Endothelial cell of umbilical vein (primary cell): ENCODE measurements around the gene TLR8. TPM values are rescaled to one million over a fixed set of nuclear protein-coding genes. Genes with fewer than 3 reads are reported as not detected.

ENCODE experiments used
- BruUV-seq: library from RNA; stranded (reverse); fragments of 400-500 nt; replicated peaks from 2 replicates; lab custom pipeline; 2021; lab: Mats Ljungman, UMichigan
- CTCF ChIA-PET: fragments of 300-600, 350-600 bp; sonication (Branson Sonifier 250); formaldehyde crosslinking; loops from one replicate; lab custom pipeline; 2021; ENCODE audit warnings: antibody characterized with exemption, inconsistent platforms; lab: Charles Lee
- POLR2A ChIA-PET: fragments of 300-600, 350-600 bp; sonication (Branson Sonifier 250); formaldehyde crosslinking; loops from one replicate; lab custom pipeline; 2021; ENCODE audit warnings: antibody characterized with exemption, inconsistent platforms; lab: Charles Lee
- DNase-seq: peaks from one replicate; pipeline ENCODE4 v3.0.0-alpha.2; 2011; ENCODE audit warnings: low read depth, low spot score
- FAIRE-seq: peaks from 2 replicates; lab custom pipeline; 2011; peaks lifted over from hg19 to GRCh38; lab: Jason Lieb, UNC
- H2AFZ ChIP-seq: 2 replicates; pipeline ENCODE4 v1.6.0; 2012; ENCODE audit warnings: low read depth, low read length, control low read depth, inconsistent platforms
- H3K27ac ChIP-seq: 2 replicates; pipeline ENCODE4 v1.5.1; 2011; ENCODE audit warnings: low read depth, mild to moderate bottlenecking, control low read depth, low read length, moderate library complexity; ENCODE audit not compliant: insufficient read depth
- H3K27me3 ChIP-seq, 2 experiments: 2 replicates each; pipeline versions ENCODE4 v1.6.0 to v1.6.1; 2011; ENCODE audit warnings: low read length in 2 of 2, mixed read lengths in 1 of 2; ENCODE audit not compliant: control insufficient read depth in 2 of 2, insufficient read depth in 2 of 2
- H3K36me3 ChIP-seq, 2 experiments: 2 replicates in 1 of 2; 3 replicates in 1 of 2; pipeline ENCODE4 v1.5.1; 2011; ENCODE audit warnings: low read length in 2 of 2, mild to moderate bottlenecking in 1 of 2, moderate library complexity in 1 of 2; ENCODE audit not compliant: control insufficient read depth in 2 of 2, insufficient read depth in 2 of 2; ENCODE audit errors: extremely low read depth in 1 of 2
- H3K4me1 ChIP-seq: 3 replicates; pipeline ENCODE4 v1.5.1; 2011; ENCODE audit warnings: mild to moderate bottlenecking, low read length; ENCODE audit not compliant: control insufficient read depth, insufficient read depth; ENCODE audit errors: extremely low read depth
- H3K4me2 ChIP-seq: 2 replicates; pipeline ENCODE4 v1.6.1; 2011; ENCODE audit warnings: low read length, control low read depth, mixed read lengths; ENCODE audit not compliant: insufficient read depth
- H3K4me3 ChIP-seq, 3 experiments: fragments of 200-600 bp in 1 of 3; sonication (generic), shearing (Covaris generic) in 1 of 3; replicated peaks in 1 of 3; 2 replicates each; pipeline ENCODE4 v1.5.1; 2011 to 2016; ENCODE audit warnings: control low read depth in 3 of 3, low read length in 3 of 3, mild to moderate bottlenecking in 2 of 3, inconsistent platforms in 1 of 3, low read depth in 1 of 3, moderate library complexity in 1 of 3; ENCODE audit not compliant: insufficient read depth in 1 of 3
- H3K79me2 ChIP-seq: 2 replicates; pipeline ENCODE4 v1.6.0; 2012; ENCODE audit warnings: low read length, inconsistent platforms; ENCODE audit not compliant: control insufficient read depth, insufficient read depth
- H3K9ac ChIP-seq: replicated peaks from 2 replicates; pipeline ENCODE3; 2011; ENCODE audit warnings: low read length, control low read depth; ENCODE audit not compliant: insufficient read depth; ENCODE audit errors: extremely low read depth
- H3K9me1 ChIP-seq: replicated peaks from 3 replicates; pipeline ENCODE4 v1.6.0; 2011; ENCODE audit warnings: mild to moderate bottlenecking, low read length; ENCODE audit not compliant: control insufficient read depth, insufficient read depth; ENCODE audit errors: extremely low read depth
- H3K9me3 ChIP-seq: replicated peaks from 2 replicates; pipeline ENCODE4 v1.5.1; 2012; ENCODE audit warnings: low read length, inconsistent platforms; ENCODE audit not compliant: control insufficient read depth, insufficient read depth
- H4K20me1 ChIP-seq: replicated peaks from 2 replicates; pipeline ENCODE3; 2011; ENCODE audit warnings: mild to moderate bottlenecking, low read length; ENCODE audit not compliant: control insufficient read depth, insufficient read depth; ENCODE audit errors: extremely low read depth
- CTCF ChIP-seq, 2 donors: IDR thresholded peaks; 1 replicate in 1 of 2; 2 replicates in 1 of 2; pipeline ENCODE4 v1.5.1; 2011; ENCODE audit warnings: low read length in 2 of 2, mild to moderate bottlenecking in 2 of 2, moderate library complexity in 2 of 2, control low read depth in 1 of 2, inconsistent platforms in 1 of 2, low read depth in 1 of 2; ENCODE audit not compliant: insufficient read depth in 1 of 2; ENCODE audit errors: extremely low read depth in 1 of 2
- EZH2 ChIP-seq: IDR thresholded peaks from 2 replicates; pipeline ENCODE4 v1.6.1; 2012; ENCODE audit warnings: borderline replicate concordance, low read depth, mild to moderate bottlenecking, moderate library complexity, low read length, inconsistent platforms; ENCODE audit not compliant: severe bottlenecking
- FOS ChIP-seq: IDR thresholded peaks from 2 replicates; pipeline ENCODE4 v1.6.1; 2011; ENCODE audit warnings: mild to moderate bottlenecking, low read length, moderate library complexity, borderline replicate concordance; ENCODE audit not compliant: insufficient read depth
- GATA2 ChIP-seq: IDR thresholded peaks from 2 replicates; pipeline ENCODE4 v1.7.0; 2011; ENCODE audit warnings: low read depth, mild to moderate bottlenecking, moderate library complexity, mixed read lengths, low read length; ENCODE audit not compliant: insufficient read length, insufficient read depth
- JUN ChIP-seq: IDR thresholded peaks from 2 replicates; pipeline ENCODE4 v1.6.1; 2011; ENCODE audit warnings: borderline replicate concordance, low read depth; ENCODE audit not compliant: insufficient read length, insufficient read depth
- MAX ChIP-seq: IDR thresholded peaks from 2 replicates; pipeline ENCODE4 v1.6.1; 2011; ENCODE audit not compliant: insufficient read depth, insufficient read length
- MYC ChIP-seq: IDR thresholded peaks from one replicate; pipeline ENCODE4 v1.6.1; 2011; ENCODE audit warnings: mild to moderate bottlenecking, low read depth, low read length
- POLR2A ChIP-seq: IDR thresholded peaks from 2 replicates; pipeline ENCODE4 v1.6.1; 2012; ENCODE audit warnings: low read depth, mild to moderate bottlenecking, control low read depth, low read length
- POLR2AphosphoS5 ChIP-seq: IDR thresholded peaks from 2 replicates; pipeline ENCODE4 v1.6.1; 2012; ENCODE audit warnings: low read depth, mild to moderate bottlenecking, control low read depth, low read length, moderate library complexity; ENCODE audit not compliant: insufficient read depth
- dilution Hi-C: fragments of 300-500 bp; cut with MboI; formaldehyde crosslinking; loops from one replicate; pipeline ENCODE4 v1.15.0; 2019; ENCODE audit warnings: low sequenced_read_pairs; ENCODE audit not compliant: extremely low pct_ligation_motif_present
- intact Hi-C: fragments of 100-400 bp; cut with micrococcal nuclease; formaldehyde crosslinking; loops from one replicate; pipeline ENCODE4 v1.10.0; 2022
- polyA plus RNA-seq, 4 experiments: library from polyadenylated mRNA; depleted of rRNA in 3 of 4; stranded (reverse) in 3 of 4; unstranded in 1 of 4; fragments of >200 nt; gene quantifications; 2 replicates each; pipeline versions ENCODE4 v1.2.1 to v1.2.3, GENCODE V29; 2011 to 2012; ENCODE audit warnings: missing spikeins in 1 of 4
- total RNA-seq: library from RNA; stranded (reverse); gene quantifications from 2 replicates; pipeline ENCODE4 v1.2.3, GENCODE V29; 2021

The TLR8 gene
- total and polyA plus RNA-seq, 2 donors (not counting 3 experiments of a cell fraction or from before 2014, with no cell fraction given) = not detected

- no peak for FAIRE-seq
- intact Hi-C loops (no loop called here), dilution Hi-C loops (no loop called here)
- Histone ChIP-seq H3K9me3 (no peaks in the 10 kb centered on the region), H3K9me1 (no peaks in the 10 kb centered on the region), H3K27me3 (peaks cover 2 to 6% of the 10 kb centered on the region in 2 experiments), H2AFZ (no peak overlapping the region), H3K36me3 (no peaks in the 10 kb centered on the region), H3K4me1 (no peaks in the 10 kb centered on the region), H3K9ac (no peak overlapping the region), H4K20me1 (no peaks in the 10 kb centered on the region), H3K4me3 (no peak overlapping the region), H3K4me2 (no peak overlapping the region), H3K27ac (no peak overlapping the region), H3K79me2 (no peaks in the 10 kb centered on the region)
- TF ChIP-seq JUN (no peak), EZH2 (no peak), FOS (no peak), POLR2A (no peak), MAX (no peak), GATA2 (no peak), POLR2AphosphoS5 (no peak), MYC (no peak), CTCF (IDR thresholded peaks at IDR 0.05; ENCODE audit: extremely low read depth in 1 of 2, insufficient read depth in 1 of 2, low read depth in 1 of 2, low read length in 2 of 2) (no peak)
- POLR2A ChIA-PET = no interaction called here
- BruUV-seq = no TSS peak
- CTCF ChIA-PET = no interaction called here
- DNase-seq = no peak
These were observed 35.2 kb upstream of the TLR8 start for GRCh38 chrX:12871257-12871656.
